Subcutaneous adipose tissue (tissue), 4 donors: ENCODE data around the gene B4GALT2. TPM values are rescaled to one million over a fixed set of nuclear protein-coding genes. Genes with fewer than 3 reads are reported as not detected.

Source experiments
- total RNA-seq, 4 donors: library from RNA; depleted of rRNA; stranded (reverse); fragments of >200 nt; gene quantifications; one replicate each; pipeline ENCODE4 v1.1.0, GENCODE V29; 2016
- TF ChIP-seq, protein P1 (sequence below): fragments of 450-650 bp; IDR thresholded peaks from one replicate; pipeline ENCODE4 v1.5.1; 2016; ENCODE audit warnings: low read depth, mild to moderate bottlenecking, control low read depth, antibody characterized with exemption, moderate library complexity

B4GALT2 gene
- total RNA-seq, 4 donors from 2014 or later = 21.1 to 44.3 (median 26.7) TPM

DNA sequence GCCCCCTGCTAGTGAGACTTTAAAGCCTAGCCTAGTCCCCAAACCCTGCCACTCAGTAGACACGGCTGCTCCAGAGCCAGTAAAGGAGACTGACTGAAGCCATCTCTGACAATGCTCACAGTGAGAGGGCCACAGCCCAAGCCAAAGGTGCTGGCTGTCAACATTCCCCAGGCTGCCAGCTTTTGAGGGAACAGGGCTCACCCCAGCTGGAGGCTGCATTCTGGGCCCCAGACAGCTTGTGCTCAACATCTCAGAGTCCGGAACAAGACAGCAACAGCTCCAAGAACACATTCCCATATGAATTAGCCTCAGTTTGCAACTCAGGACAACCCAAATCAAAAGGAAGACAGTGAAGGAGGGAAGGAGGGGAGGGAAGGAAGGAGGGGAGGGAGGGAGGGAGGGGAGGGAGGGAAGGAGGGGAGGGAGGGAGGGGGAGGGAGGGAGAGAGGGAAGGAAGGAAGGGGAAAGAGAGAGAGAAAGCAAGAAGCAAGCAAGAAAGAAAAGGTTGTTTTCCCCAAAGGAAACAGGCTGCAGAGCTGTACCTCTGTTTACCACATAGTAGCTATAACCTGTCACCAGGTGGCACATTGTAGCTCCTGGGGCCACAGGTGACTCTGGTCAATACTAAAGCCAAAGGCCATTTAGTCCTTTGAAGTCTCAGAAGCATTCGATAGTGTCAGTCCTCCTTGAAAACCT, 40.0 kb upstream of the B4GALT2 start:
- TF ChIP-seq, protein P1, sequence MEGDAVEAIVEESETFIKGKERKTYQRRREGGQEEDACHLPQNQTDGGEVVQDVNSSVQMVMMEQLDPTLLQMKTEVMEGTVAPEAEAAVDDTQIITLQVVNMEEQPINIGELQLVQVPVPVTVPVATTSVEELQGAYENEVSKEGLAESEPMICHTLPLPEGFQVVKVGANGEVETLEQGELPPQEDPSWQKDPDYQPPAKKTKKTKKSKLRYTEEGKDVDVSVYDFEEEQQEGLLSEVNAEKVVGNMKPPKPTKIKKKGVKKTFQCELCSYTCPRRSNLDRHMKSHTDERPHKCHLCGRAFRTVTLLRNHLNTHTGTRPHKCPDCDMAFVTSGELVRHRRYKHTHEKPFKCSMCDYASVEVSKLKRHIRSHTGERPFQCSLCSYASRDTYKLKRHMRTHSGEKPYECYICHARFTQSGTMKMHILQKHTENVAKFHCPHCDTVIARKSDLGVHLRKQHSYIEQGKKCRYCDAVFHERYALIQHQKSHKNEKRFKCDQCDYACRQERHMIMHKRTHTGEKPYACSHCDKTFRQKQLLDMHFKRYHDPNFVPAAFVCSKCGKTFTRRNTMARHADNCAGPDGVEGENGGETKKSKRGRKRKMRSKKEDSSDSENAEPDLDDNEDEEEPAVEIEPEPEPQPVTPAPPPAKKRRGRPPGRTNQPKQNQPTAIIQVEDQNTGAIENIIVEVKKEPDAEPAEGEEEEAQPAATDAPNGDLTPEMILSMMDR = no peak

DNA sequence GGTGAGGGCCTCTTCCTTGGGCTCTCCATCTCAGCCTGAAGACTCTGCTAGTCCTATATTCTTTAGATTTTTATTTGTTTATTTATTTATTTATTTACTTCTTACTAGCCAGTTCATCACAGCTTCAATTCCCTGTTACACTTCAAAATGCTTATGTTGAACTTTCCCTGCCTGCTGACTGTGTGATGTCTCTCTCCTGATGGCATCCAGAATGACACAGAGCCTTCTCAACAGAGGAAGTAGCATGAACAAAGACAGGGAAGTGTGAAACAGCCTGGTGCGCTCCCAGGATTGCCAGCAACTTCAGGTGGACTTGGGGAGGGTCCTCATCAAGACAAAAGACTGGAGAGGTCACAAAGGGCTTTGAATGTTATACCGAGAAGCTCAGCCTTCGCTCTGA, 36.6 kb upstream of the B4GALT2 start:
- TF ChIP-seq, protein P1 = no peak

GRCh38 chr1:43944860-43945259, 34.1 kb upstream of the B4GALT2 start:
- TF ChIP-seq, protein P1 = no peak

DNA sequence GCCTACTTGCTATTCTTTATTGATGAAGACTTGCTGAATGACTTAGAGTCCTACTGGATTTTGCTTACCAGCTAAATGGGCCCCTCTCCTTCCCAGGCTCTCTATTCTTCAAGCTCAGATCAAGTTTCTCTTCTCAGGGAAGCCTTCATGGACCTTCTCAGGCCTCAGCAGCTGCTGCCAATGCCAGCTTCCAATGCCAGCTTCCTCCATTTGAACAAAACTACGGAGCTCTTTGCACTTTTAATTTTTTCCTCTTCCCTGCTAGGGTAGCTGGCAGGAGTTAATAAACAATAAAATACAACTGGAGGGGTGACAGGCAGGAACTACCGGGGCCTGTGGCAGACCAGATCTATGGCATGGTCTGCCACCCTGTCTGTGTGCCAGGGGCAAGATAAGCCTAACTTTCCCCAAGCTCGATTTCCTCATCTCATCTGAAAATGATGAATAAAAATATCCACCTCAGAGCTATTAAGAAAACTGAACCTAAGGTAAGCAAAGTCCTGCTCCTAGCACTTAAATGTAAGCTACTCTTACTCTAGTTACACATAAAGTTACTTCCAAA, 33.3 kb upstream of the B4GALT2 start:
- TF ChIP-seq, protein P1 = no peak

GRCh38 chr1:43946236-43947060, 32.6 kb upstream of the B4GALT2 start, which contains the start of gene IPO13:
TSS of gene IPO13 (plus strand) at chr1:43946950. CDS start at chr1:43947601, 651 bp downstream.
- TF ChIP-seq, protein P1 = no peak

DNA sequence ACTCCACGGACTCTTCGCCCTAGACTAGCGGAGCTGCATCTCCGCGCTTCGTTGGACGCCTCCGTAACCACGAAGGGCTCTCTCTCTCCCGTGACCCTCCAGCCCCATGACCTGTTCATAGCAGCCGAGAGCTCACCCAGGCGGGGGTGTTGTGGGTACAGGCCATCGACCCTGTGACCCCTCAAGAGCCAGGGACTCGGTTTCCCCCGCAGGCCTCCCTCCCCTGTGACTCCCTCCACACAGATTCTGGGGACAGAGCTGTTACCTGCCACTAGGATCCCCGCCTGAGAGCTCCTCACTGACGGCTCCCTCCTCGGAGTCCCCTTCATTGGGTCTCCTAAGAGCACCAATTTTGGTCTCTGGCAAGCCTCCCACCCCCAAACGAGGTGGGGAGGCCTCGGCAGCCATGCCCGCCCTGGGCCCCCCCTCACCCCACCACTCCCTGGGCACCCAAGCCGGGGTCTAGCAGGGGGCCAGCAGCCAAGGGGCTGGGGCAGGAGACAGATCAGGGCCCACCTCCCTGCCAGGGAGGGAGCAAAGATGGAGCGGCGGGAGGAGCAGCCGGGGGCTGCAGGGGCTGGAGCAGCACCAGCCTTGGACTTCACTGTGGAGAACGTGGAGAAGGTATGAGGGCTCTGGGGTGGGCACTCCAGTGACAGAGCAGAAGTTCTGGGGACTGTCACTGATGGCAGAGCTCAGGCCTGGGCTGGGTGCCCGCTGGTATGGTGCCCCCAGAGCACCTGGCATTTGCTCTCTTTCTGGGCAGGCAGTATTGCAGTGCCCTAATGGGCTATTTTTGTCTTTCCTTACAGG, 31.7 kb upstream of the B4GALT2 start:
- TF ChIP-seq, protein P1 = no peak
